HFFc6 (cell line): Measurements from ENCODE around the gene C3orf18. TPM values are rescaled to one million over a fixed set of nuclear protein-coding genes. Genes with fewer than 3 reads are reported as not detected.

ENCODE experiments used
- DNase-seq: peaks from one replicate; pipeline ENCODE4 v3.0.0-alpha.2; 2018
- H3K27ac Mint-ChIP-seq: 2 replicates; pipeline ENCODE4 v1.8.0; 2020; ENCODE audit warnings: mild to moderate bottlenecking, mixed read lengths
- H3K27me3 Mint-ChIP-seq: 2 replicates; pipeline ENCODE4 v1.8.0; 2021; ENCODE audit warnings: mild to moderate bottlenecking, moderate library complexity, mixed read lengths; ENCODE audit not compliant: insufficient read depth
- H3K36me3 Mint-ChIP-seq: 2 replicates; pipeline ENCODE4 v1.8.0; 2021; ENCODE audit warnings: low read depth, mixed read lengths
- H3K4me1 Mint-ChIP-seq: 2 replicates; pipeline ENCODE4 v1.8.0; 2020; ENCODE audit warnings: low read depth, mixed read lengths
- H3K4me3 Mint-ChIP-seq: 2 replicates; pipeline ENCODE4 v1.8.0; 2020; ENCODE audit warnings: mild to moderate bottlenecking, moderate library complexity, mixed read lengths
- H3K9me3 Mint-ChIP-seq: 2 replicates; pipeline ENCODE4 v1.8.0; 2020; ENCODE audit warnings: mild to moderate bottlenecking, mixed read lengths
- CTCF ChIP-seq: fragments of 200-600 bp; sonication (generic); IDR thresholded peaks from 2 replicates; pipeline ENCODE4 v1.5.0; 2021; ENCODE audit warnings: antibody characterized with exemption, mild to moderate bottlenecking
- total RNA-seq, 6 experiments: library from RNA; stranded (reverse); fragmentation: NEBNext Ultra II Directional; extraction: Animal tissue kit (Norgen Biotek cat#: 25700); gene quantifications; 2 replicates in 1 of 6; 3 replicates in 5 of 6; pipeline ENCODE4 v1.2.3, GENCODE V29; 2021

C3orf18 gene
- total RNA-seq, 6 experiments from 2014 or later: 12.9 to 15.5 (median 14.2) TPM

GRCh38 chr3:50592568-50592967 lies 25.0 kb upstream of the C3orf18 start:
- H3K36me3 Mint-ChIP-seq: no peaks in the 10 kb centered on the region
- peaks cover 23% of the 10 kb centered on the region for H3K4me1 Mint-ChIP-seq
- H3K4me3 Mint-ChIP-seq: no peak overlapping the region
- H3K9me3 Mint-ChIP-seq: no peaks in the 10 kb centered on the region
- DNase-seq: no peak
- no peak for TF ChIP-seq CTCF
- H3K27ac Mint-ChIP-seq: no peak overlapping the region
- peaks cover 15% of the 10 kb centered on the region for H3K27me3 Mint-ChIP-seq

GRCh38 chr3:50591196-50591741 lies 23.7 kb upstream of the C3orf18 start:
- H3K36me3 Mint-ChIP-seq: no peaks in the 10 kb centered on the region
- peaks cover 15% of the 10 kb centered on the region for H3K27me3 Mint-ChIP-seq
- H3K4me3 Mint-ChIP-seq: no peak overlapping the region
- H3K27ac Mint-ChIP-seq: 0 out of 2 replicates have a peak overlapping the region, but pooled peaks have one; percentile 48
- DNase-seq: no peak
- H3K9me3 Mint-ChIP-seq: no peaks in the 10 kb centered on the region
- no peak for TF ChIP-seq CTCF
- peaks cover 28% of the 10 kb centered on the region for H3K4me1 Mint-ChIP-seq

GRCh38 chr3:50588759-50589433 lies 21.3 kb upstream of the C3orf18 start:
- peaks cover 2% of the 10 kb centered on the region; the same call in 1 of the 2 replicates for H3K27me3 Mint-ChIP-seq
- H3K27ac Mint-ChIP-seq: no peak overlapping the region
- H3K4me1 Mint-ChIP-seq: peaks cover 28% of the 10 kb centered on the region
- H3K36me3 Mint-ChIP-seq: no peaks in the 10 kb centered on the region; the same call in 1 of the 2 replicates
- no peak for DNase-seq
- H3K9me3 Mint-ChIP-seq: no peaks in the 10 kb centered on the region
- TF ChIP-seq CTCF: no peak
- H3K4me3 Mint-ChIP-seq: no peak overlapping the region

GRCh38 chr3:50587806-50588758 lies 20.5 kb upstream of the C3orf18 start:
- H3K27ac Mint-ChIP-seq: no peak overlapping the region
- peaks cover 2% of the 10 kb centered on the region; the same call in 1 of the 2 replicates for H3K27me3 Mint-ChIP-seq

More at GRCh38 chr3:50587806-50588758, 20.5 kb upstream of the C3orf18 start:
- H3K4me3 Mint-ChIP-seq: no peak overlapping the region
- DNase-seq: no peak
- H3K36me3 Mint-ChIP-seq: no peaks in the 10 kb centered on the region; the same call in 1 of the 2 replicates
- peaks cover 28% of the 10 kb centered on the region for H3K4me1 Mint-ChIP-seq
- TF ChIP-seq CTCF: no peak
- no peaks in the 10 kb centered on the region for H3K9me3 Mint-ChIP-seq
